NCI-H748 (cell line): ENCODE results near the gene AAR2.

ENCODE experiments used
- DNase-seq: peaks from one replicate; lab custom pipeline; 2025; ENCODE audit not compliant: unreplicated experiment; lab: John Stamatoyannopoulos, UW

The AAR2 gene

GRCh38 chr20:36217226-36217625, 19.1 kb upstream of the AAR2 start:
- no peak for DNase-seq

GRCh38 chr20:36218380-36219064, 17.8 kb upstream of the AAR2 start:
- no peak for DNase-seq

GRCh38 chr20:36219671-36220220, 16.5 kb upstream of the AAR2 start:
- DNase-seq: no peak

GRCh38 chr20:36225666-36226065, 10.6 kb upstream of the AAR2 start:
- no peak for DNase-seq

- no peak for DNase-seq
Observed at GRCh38 chr20:36228770-36229169, 7.5 kb upstream of the AAR2 start.

- no peak for DNase-seq
Observed at GRCh38 chr20:36230019-36230418, 6.3 kb upstream of the AAR2 start.

- no peak for DNase-seq
Observed at GRCh38 chr20:36231331-36231730, 4.9 kb upstream of the AAR2 start.

GRCh38 chr20:36234771-36235320, 1.4 kb upstream of the AAR2 start:
- DNase-seq: no peak

- no peak for DNase-seq
Observed at GRCh38 chr20:36236786-36237121, 476 bp downstream of the AAR2 start.

GRCh38 chr20:36237477-36237876, 1.2 kb downstream of the AAR2 start:
- no peak for DNase-seq

GRCh38 chr20:36238153-36238552, 1.9 kb downstream of the AAR2 start:
- no peak for DNase-seq

GRCh38 chr20:36238760-36239159, 2.5 kb downstream of the AAR2 start:
- DNase-seq: no peak

GRCh38 chr20:36240076-36240475, 3.8 kb downstream of the AAR2 start:
- no peak for DNase-seq

GRCh38 chr20:36241678-36242077, 5.4 kb downstream of the AAR2 start:
- no peak for DNase-seq

GRCh38 chr20:36243726-36244125, 7.4 kb downstream of the AAR2 start:
- DNase-seq: no peak

GRCh38 chr20:36246401-36246800, 10.1 kb downstream of the AAR2 start:
- DNase-seq: peak; percentile 8

GRCh38 chr20:36248836-36249235, 12.6 kb downstream of the AAR2 start:
- DNase-seq: no peak

- DNase-seq: no peak
Observed at GRCh38 chr20:36249450-36249849, 13.2 kb downstream of the AAR2 start.

- DNase-seq: no peak
Observed at GRCh38 chr20:36251426-36251825, 15.1 kb downstream of the AAR2 start.

GRCh38 chr20:36252511-36252910, 16.2 kb downstream of the AAR2 start:
- no peak for DNase-seq

GRCh38 chr20:36253036-36253435, 16.8 kb downstream of the AAR2 start:
- DNase-seq: no peak

GRCh38 chr20:36254076-36254475, 17.8 kb downstream of the AAR2 start:
- no peak for DNase-seq

GRCh38 chr20:36255445-36255844, 19.2 kb downstream of the AAR2 start:
- no peak for DNase-seq
